ENCODE measurements around the gene PRUNE2.

DNA sequence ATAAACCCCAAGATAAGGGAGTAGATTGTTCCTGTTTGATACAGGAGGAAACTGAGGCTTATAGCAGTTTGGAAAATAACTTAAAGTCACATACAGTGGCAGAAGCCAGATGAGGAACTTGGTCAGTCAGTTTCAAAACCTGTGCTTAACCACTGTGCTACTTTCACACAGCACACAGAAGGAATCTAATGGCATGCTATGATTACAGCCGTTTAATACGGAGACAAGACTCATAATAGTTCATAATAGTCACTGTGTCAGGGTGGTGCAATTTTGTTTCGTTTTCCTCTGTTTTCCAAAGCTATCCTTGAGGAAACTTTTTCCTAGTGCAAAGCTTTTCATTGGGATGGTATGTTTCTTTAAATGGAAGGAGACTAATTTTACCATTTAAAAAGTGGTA lies 334.6 kb downstream of the PRUNE2 start:
- TF ChIP-seq EZH2 (IDR thresholded peaks at IDR 0.05) (no peak), POLR2AphosphoS5 (IDR thresholded peaks at IDR 0.05; ENCODE audit: borderline replicate concordance, low read depth, low read length) (no peak)
